Lung microvascular endothelial cell (primary cell): Measurements from ENCODE around the gene GSE1. TPM values are rescaled to one million over a fixed set of nuclear protein-coding genes. Genes with fewer than 3 reads are reported as not detected.

Source experiments
- DNase-seq, 2 donors: peaks; one replicate each; pipeline versions ENCODE4 v3.0.0 to v3.0.0-alpha.2; 2010; ENCODE audit warnings: low read depth in 2 of 2
- total RNA-seq: library from RNA; depleted of rRNA; stranded (reverse); fragments of >200 nt; gene quantifications from 2 replicates; pipeline ENCODE4 v1.2.1, GENCODE V29; 2014

Gene GSE1
- total RNA-seq, 1 donor from 2014 or later: 12.1 TPM

GRCh38 chr16:85658504-85659326, 45.6 kb downstream of the GSE1 start:
- DNase-seq: no peak

DNA sequence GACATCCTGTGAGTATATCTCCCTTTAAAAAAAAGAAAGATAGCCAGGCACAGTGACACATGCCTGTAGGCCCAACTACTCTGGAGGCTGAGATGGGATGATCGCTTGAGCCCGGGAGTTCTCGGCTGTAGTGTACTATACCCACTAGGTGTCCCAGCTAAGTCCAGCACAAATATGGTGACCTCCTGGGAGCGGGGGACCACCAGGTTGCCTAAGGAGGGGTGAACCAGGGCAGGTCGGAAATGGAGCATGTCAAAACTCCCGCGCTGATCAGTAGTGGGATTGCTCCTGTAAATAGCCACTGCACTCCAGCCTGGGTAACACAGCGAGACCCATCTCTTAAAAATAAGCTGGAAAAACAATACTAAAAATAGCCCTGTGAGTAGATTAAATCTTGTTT, 46.2 kb downstream of the GSE1 start:
- DNase-seq: no peak

- peak; percentile 64 to 71 for DNase-seq
These were observed 46.8 kb downstream of the GSE1 start for GRCh38 chr16:85659805-85660511.

GRCh38 chr16:85660843-85661739, 48.0 kb downstream of the GSE1 start:
- DNase-seq: no peak

DNA sequence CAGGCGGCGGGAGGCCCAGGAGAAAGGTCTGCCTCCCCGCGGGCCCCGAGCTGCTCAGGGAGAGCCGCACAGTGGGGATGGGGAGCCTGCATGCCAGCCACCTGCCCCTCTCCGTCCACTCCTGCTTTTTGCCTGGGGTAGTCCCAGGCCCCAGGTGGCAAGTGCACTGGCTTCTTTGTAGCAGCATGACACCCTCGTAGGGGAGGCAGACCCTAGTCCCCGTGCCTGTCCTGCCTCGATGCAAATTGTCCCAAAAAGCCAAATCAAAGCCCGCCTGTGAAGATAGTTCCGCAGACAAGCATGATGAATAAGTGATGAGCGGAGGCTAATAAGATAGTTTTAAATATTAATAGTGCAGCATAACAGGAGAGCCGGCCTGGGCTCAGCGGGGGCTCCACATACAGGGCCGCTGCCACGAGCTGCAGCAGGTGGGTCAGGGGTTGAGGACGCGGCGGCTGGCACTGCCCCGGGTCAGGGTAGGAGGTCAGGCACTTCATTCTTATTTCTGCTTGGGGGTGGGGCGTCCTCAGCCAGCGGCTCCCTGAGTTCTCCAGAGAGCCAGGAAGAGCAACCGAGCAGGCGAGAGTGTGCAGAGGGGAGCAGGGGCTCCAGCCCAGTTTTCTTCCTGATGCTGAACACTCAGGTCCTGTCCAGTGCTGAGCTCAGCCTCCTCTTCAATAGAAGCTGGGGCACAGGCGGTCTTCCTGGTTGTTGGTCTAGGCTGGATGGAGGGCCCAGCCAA, 48.8 kb downstream of the GSE1 start:
- no peak for DNase-seq

- no peak for DNase-seq
These were observed 49.3 kb downstream of the GSE1 start for GRCh38 chr16:85662482-85662812.

DNA sequence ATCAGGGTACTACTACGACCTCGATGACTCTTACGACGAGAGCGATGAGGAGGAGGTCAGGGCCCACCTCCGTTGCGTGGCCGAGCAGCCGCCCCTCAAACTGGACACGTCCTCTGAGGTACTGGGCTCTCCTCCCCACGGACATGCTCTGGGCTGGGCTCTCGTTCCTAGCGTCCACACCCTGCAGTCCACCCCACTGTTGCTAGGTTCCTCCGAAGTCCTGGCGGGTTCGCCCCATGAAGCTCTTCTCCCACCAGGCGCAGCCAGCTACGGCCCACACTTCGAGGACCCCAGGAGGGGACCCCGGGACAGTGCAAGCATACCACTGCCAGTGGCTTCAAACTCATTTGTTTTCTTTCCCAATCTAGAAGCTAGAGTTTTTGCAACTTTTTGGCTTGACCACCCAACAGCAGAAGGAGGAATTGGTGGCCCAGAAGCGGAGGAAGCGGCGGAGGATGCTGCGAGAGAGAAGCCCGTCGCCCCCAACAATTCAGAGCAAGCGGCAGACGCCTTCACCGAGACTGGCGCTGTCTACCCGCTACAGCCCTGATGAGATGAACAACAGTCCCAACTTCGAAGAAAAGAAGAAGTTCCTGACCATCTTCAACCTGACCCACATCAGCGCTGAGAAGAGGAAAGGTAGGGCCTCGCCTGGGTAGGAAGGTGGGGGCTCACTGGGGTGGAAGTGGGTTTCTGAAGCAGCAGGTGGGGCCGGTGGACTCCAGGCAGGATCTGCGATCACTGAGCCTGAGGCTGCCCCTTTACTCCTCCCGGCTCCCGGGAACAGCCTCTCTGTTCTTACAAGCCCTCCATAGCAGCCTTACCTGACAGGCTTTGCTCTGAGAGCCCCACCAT, 50.1 kb downstream of the GSE1 start:
- DNase-seq: no peak

DNA sequence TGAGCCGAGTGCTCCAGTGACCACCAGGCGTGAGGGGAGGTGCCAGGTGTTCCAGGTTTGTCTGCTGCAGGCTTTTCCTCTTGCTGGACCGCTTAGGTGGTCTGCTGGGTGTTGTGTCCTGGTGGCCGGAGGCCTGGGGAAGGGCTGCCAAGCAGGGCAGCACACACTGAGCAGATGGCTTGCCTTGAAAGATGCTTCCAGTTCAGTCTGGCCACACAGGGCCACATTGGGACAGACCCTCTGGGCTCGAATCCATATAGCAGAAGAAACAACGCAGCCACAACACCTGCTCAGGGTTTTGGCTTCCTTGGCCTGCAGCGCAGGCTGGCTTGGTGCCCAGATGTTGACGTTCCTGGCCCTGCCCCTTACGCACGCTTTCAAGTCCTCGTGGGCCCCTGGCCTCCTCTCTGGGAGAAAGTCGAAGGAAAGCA, 50.8 kb downstream of the GSE1 start:
- no peak for DNase-seq

DNA sequence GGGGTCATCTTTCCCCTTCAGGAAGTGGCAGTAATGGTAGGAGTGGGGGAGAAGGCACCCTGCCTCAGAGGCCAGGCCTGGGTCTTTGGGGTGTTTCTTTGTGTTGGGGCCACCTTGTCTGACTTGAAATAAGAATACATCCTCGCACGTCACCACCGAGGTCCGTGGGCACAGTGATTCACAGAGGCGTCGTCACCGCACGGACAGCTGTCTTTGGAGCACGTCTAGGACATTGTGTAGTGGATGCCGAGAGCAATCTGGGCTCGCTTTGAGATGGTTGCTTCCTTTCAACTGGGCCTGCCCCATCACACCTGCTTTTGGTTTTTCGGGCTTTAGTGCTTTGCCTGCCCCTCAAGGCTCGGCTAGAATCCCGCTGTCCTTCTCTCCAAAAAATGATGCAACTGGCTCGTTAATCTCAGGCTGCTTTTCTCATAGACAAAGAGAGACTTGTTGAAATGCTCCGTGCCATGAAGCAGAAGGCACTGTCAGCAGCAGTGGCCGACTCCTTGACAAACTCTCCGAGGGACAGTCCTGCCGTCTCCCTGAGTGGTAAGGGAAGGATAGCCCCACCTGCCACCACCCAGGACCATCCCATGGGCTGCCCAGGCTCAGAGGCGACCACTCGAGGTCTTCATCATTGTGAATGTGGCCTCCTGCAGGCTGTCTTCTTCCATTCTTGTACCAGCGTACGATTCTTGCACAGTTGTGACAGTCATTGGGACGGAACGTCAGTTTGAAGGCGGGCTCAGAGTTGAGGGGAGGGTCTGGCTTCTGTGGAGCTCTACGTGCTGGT, 51.7 kb downstream of the GSE1 start:
- no peak for DNase-seq

DNA sequence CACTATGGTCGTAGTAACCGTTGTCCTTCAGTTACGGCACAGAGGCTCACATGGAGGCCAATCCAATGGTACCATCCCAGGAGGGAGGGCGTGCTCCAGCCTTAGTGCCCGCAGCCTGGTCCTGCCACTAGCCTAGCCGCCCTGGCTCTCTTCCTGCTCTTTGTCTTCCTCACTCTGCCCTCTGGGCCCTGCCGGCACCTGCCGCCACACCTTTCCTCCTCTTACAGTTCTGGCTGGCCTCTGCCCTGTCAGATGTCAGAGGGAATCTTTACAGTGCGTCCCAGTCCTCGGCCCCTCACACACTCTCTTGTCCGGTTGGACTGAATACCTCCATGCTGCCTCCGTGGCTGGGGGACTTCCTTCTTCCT, 52.2 kb downstream of the GSE1 start:
- no peak for DNase-seq

- no peak for DNase-seq
These were observed 52.8 kb downstream of the GSE1 start for GRCh38 chr16:85665929-85666328.

- no peak for DNase-seq
These were observed 54.1 kb downstream of the GSE1 start for GRCh38 chr16:85667261-85667660.

GRCh38 chr16:85667841-85668413, 54.8 kb downstream of the GSE1 start:
- no peak for DNase-seq

- no peak for DNase-seq
These were observed 55.7 kb downstream of the GSE1 start for GRCh38 chr16:85668676-85669424.

GRCh38 chr16:85670840-85671239, 57.7 kb downstream of the GSE1 start:
- no peak for DNase-seq

DNA sequence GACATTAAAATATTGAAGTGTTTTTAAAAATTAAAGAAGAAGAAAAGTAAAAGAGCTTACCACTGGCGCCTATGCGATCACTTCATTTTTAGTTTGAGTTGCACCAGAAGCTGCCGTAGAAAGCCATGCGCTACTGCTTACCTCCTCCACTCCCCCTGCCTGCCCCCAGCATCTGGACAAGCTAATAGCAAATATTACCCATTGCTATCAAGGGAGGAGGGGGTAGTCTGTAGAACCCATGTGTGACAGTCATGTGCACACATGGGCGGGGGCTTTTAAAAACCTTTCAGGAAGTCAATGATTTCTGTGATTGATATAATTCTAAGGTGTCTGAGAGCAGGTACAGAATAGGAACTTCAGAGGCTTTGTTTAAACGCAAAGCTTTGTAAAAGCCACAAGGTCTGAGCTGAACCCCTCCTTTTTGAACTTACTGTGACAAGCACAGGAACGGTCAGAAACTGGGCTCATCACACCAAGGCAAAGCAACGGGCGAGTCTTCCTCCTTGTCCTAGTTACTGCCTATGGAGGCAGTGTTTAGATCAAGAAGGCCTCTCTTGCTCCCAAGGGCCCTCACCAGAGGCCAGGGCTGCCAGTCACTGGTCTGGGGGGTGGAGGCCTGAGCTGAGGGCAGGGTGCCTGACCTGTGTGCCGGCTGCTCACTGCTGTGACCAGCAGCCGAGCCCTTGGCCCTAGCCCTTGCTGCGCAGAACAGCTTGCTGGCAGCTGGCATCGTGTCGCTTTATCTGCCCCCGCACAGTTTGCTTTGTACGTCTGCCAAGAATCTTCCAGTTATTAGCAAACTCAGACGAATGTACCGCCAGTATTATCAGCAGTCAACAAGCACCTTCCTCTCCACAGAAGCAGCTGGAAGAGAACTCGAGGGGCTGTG, 60.7 kb downstream of the GSE1 start:
- DNase-seq: peak; percentile 39 to 74

- no peak for DNase-seq
These were observed 61.3 kb downstream of the GSE1 start for GRCh38 chr16:85674418-85674755.

GRCh38 chr16:85674828-85675227, 61.7 kb downstream of the GSE1 start:
- no peak for DNase-seq
